SK-N-SH treated with all-trans-retinoic acid at 6 μM for 48 hours (cell line): ENCODE data around the gene IL18R1.

Source experiments
- ATAC-seq: fragments of 200-7000 bp; cut with Tn5 transposase; 3 replicates; pipeline ENCODE4 v1.9.1; 2020; ENCODE audit warnings: mild to moderate bottlenecking, moderate library complexity
- ARNTL ChIP-seq: fragments of 450-650 bp; formaldehyde crosslinking; IDR thresholded peaks from 2 replicates; pipeline ENCODE4 v1.5.0; 2020; ENCODE audit warnings: low read depth, mild to moderate bottlenecking, moderate library complexity, borderline replicate concordance
- BACH2 ChIP-seq: fragments of 250-450 bp; sonication (Bioruptor Pico); IDR thresholded peaks from 2 replicates; pipeline ENCODE4 v1.9.0; 2021; ENCODE audit warnings: mild to moderate bottlenecking, borderline replicate concordance
- CSDC2 ChIP-seq: fragments of 250-450 bp; sonication (Bioruptor Pico); IDR thresholded peaks from 2 replicates; pipeline ENCODE4 v1.5.0; 2020; ENCODE audit warnings: mild to moderate bottlenecking, moderate library complexity
- ESRRG ChIP-seq: fragments of 250-450 bp; sonication (Bioruptor Pico); IDR thresholded peaks from 2 replicates; pipeline ENCODE4 v1.6.1; 2021; ENCODE audit warnings: mild to moderate bottlenecking
- GLIS3 ChIP-seq: fragments of 250-450 bp; sonication (Bioruptor Pico); IDR thresholded peaks from 2 replicates; pipeline ENCODE4 v1.5.0; 2020; ENCODE audit warnings: mild to moderate bottlenecking, moderate library complexity
- ISL1 ChIP-seq: fragments of 250-450 bp; sonication (Bioruptor Pico); IDR thresholded peaks from 2 replicates; pipeline ENCODE4 v2.1.2; 2022; ENCODE audit warnings: mild to moderate bottlenecking, moderate library complexity
- OSR1 ChIP-seq: fragments of 250-450 bp; sonication (Bioruptor Pico); IDR thresholded peaks from 2 replicates; pipeline ENCODE4 v1.8.0; 2022; ENCODE audit warnings: moderate library complexity, mild to moderate bottlenecking, inconsistent platforms
- PPARA ChIP-seq: fragments of 250-450 bp; sonication (Bioruptor Pico); IDR thresholded peaks from 2 replicates; pipeline ENCODE4 v1.5.0; 2020; ENCODE audit warnings: mild to moderate bottlenecking, borderline replicate concordance
- RARB ChIP-seq: fragments of 250-450 bp; sonication (Bioruptor Pico); IDR thresholded peaks from 2 replicates; pipeline ENCODE4 v1.8.0; 2021; ENCODE audit warnings: mild to moderate bottlenecking, moderate library complexity
- SNAI2 ChIP-seq: fragments of 250-450 bp; sonication (Bioruptor Pico); IDR thresholded peaks from 2 replicates; pipeline ENCODE4 v1.5.0; 2020; ENCODE audit warnings: mild to moderate bottlenecking, moderate library complexity
- TOX ChIP-seq: fragments of 250-450 bp; sonication (Bioruptor Pico); IDR thresholded peaks from 2 replicates; pipeline ENCODE4 v1.8.0; 2021; ENCODE audit warnings: mild to moderate bottlenecking, moderate library complexity, borderline replicate concordance
- ZC3H10 ChIP-seq: fragments of 250-450 bp; sonication (Bioruptor Pico); IDR thresholded peaks from 2 replicates; pipeline ENCODE4 v1.5.1; 2021; ENCODE audit warnings: mild to moderate bottlenecking, moderate library complexity
- ZFP3 ChIP-seq: fragments of 250-450 bp; sonication (Bioruptor Pico); IDR thresholded peaks from 2 replicates; pipeline ENCODE4 v1.5.0; 2020; ENCODE audit warnings: mild to moderate bottlenecking, moderate library complexity
- ZFP30 ChIP-seq: fragments of 450-650 bp; formaldehyde crosslinking; IDR thresholded peaks from 2 replicates; pipeline ENCODE4 v1.5.0; 2022; ENCODE audit warnings: mild to moderate bottlenecking, moderate library complexity
- ZNF565 ChIP-seq: fragments of 450-650 bp; formaldehyde crosslinking; conservative IDR thresholded peaks from 2 replicates; pipeline ENCODE4 v1.5.0; 2020; ENCODE audit warnings: low read depth, mild to moderate bottlenecking, moderate library complexity
- ZNF70 ChIP-seq: fragments of 450-650 bp; formaldehyde crosslinking; IDR thresholded peaks from 2 replicates; pipeline ENCODE4 v1.5.0; 2020; ENCODE audit warnings: mild to moderate bottlenecking, moderate library complexity
- ZNF8 ChIP-seq: fragments of 450-650 bp; formaldehyde crosslinking; IDR thresholded peaks from 2 replicates; pipeline ENCODE4 v1.5.0; 2020; ENCODE audit warnings: mild to moderate bottlenecking, moderate library complexity
- TF ChIP-seq, protein P1 (sequence below): fragments of 250-450 bp; sonication (Bioruptor Pico); IDR thresholded peaks from 2 replicates; pipeline ENCODE4 v1.5.1; 2021; ENCODE audit warnings: mild to moderate bottlenecking, moderate library complexity
- TF ChIP-seq, protein P2 (sequence below): fragments of 250-450 bp; sonication (Bioruptor Pico); IDR thresholded peaks from 2 replicates; pipeline ENCODE4 v1.5.1; 2020; ENCODE audit warnings: low read depth, mild to moderate bottlenecking, moderate library complexity
- TF ChIP-seq, protein P3 (sequence below): fragments of 250-450 bp; sonication (Bioruptor Pico); IDR thresholded peaks from 2 replicates; pipeline ENCODE4 v1.8.0; 2021; ENCODE audit warnings: low read depth, mild to moderate bottlenecking, moderate library complexity, borderline replicate concordance
- TF ChIP-seq, protein P4 (sequence below): fragments of 250-450 bp; sonication (Bioruptor Pico); IDR thresholded peaks from 2 replicates; pipeline ENCODE4 v1.8.0; 2020; ENCODE audit warnings: mild to moderate bottlenecking, moderate library complexity, borderline replicate concordance

Gene IL18R1

DNA sequence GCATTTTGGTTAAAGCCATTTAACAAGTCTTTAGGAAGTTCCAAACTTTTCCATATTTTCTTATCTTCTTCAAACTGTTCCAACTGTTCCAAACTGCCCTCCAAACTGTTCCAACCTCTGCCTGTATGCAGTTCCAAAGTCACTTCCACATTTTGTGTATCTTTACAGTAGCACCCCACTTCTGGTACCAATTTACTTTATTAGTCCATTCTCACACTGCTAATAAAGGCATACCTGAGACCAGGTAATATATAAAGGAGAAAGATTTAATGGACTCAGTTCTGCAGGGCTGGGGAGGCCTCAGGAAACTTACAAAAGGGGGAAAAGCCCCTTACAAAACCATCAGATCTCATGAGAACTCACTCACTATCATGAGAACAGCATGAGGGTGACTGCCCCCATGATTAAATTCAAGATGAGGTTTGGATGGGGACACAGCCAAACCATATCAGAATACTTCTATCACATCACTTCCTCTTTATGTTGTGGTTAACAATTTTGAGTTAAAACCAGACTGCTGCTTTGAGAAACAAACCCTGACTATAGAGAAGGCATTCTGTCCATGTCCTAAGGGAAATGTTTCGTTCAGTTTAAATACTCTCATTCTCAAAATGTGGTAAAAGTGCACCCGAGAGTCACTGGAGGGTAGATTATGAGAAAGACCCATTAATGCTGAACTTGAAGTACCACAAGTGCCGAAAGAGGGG lies 11.0 kb downstream of the IL18R1 start:
- TF ChIP-seq ARNTL (no peak), ZNF8 (no peak), ZC3H10 (no peak), SNAI2 (no peak), OSR1 (CRISPR knock-in tag) (no peak), ESRRG (CRISPR knock-in tag) (no peak), TOX (CRISPR knock-in tag) (no peak), ISL1 (CRISPR knock-in tag) (no peak), ZNF565 (no peak)
- TF ChIP-seq, protein P1, sequence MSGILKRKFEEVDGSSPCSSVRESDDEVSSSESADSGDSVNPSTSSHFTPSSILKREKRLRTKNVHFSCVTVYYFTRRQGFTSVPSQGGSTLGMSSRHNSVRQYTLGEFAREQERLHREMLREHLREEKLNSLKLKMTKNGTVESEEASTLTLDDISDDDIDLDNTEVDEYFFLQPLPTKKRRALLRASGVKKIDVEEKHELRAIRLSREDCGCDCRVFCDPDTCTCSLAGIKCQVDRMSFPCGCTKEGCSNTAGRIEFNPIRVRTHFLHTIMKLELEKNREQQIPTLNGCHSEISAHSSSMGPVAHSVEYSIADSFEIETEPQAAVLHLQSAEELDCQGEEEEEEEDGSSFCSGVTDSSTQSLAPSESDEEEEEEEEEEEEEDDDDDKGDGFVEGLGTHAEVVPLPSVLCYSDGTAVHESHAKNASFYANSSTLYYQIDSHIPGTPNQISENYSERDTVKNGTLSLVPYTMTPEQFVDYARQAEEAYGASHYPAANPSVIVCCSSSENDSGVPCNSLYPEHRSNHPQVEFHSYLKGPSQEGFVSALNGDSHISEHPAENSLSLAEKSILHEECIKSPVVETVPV (CRISPR knock-in tag): no peak
- TF ChIP-seq, protein P2, sequence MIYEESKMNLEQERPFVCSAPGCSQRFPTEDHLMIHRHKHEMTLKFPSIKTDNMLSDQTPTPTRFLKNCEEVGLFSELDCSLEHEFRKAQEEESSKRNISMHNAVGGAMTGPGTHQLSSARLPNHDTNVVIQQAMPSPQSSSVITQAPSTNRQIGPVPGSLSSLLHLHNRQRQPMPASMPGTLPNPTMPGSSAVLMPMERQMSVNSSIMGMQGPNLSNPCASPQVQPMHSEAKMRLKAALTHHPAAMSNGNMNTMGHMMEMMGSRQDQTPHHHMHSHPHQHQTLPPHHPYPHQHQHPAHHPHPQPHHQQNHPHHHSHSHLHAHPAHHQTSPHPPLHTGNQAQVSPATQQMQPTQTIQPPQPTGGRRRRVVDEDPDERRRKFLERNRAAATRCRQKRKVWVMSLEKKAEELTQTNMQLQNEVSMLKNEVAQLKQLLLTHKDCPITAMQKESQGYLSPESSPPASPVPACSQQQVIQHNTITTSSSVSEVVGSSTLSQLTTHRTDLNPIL: no peak
- TF ChIP-seq, protein P3, sequence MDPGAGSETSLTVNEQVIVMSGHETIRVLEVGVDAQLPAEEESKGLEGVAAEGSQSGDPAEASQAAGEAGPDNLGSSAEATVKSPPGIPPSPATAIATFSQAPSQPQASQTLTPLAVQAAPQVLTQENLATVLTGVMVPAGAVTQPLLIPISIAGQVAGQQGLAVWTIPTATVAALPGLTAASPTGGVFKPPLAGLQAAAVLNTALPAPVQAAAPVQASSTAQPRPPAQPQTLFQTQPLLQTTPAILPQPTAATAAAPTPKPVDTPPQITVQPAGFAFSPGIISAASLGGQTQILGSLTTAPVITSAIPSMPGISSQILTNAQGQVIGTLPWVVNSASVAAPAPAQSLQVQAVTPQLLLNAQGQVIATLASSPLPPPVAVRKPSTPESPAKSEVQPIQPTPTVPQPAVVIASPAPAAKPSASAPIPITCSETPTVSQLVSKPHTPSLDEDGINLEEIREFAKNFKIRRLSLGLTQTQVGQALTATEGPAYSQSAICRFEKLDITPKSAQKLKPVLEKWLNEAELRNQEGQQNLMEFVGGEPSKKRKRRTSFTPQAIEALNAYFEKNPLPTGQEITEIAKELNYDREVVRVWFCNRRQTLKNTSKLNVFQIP (CRISPR knock-in tag): no peak
- TF ChIP-seq, protein P4, sequence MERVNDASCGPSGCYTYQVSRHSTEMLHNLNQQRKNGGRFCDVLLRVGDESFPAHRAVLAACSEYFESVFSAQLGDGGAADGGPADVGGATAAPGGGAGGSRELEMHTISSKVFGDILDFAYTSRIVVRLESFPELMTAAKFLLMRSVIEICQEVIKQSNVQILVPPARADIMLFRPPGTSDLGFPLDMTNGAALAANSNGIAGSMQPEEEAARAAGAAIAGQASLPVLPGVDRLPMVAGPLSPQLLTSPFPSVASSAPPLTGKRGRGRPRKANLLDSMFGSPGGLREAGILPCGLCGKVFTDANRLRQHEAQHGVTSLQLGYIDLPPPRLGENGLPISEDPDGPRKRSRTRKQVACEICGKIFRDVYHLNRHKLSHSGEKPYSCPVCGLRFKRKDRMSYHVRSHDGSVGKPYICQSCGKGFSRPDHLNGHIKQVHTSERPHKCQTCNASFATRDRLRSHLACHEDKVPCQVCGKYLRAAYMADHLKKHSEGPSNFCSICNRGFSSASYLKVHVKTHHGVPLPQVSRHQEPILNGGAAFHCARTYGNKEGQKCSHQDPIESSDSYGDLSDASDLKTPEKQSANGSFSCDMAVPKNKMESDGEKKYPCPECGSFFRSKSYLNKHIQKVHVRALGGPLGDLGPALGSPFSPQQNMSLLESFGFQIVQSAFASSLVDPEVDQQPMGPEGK (CRISPR knock-in tag): no peak
- no peak for ATAC-seq

DNA sequence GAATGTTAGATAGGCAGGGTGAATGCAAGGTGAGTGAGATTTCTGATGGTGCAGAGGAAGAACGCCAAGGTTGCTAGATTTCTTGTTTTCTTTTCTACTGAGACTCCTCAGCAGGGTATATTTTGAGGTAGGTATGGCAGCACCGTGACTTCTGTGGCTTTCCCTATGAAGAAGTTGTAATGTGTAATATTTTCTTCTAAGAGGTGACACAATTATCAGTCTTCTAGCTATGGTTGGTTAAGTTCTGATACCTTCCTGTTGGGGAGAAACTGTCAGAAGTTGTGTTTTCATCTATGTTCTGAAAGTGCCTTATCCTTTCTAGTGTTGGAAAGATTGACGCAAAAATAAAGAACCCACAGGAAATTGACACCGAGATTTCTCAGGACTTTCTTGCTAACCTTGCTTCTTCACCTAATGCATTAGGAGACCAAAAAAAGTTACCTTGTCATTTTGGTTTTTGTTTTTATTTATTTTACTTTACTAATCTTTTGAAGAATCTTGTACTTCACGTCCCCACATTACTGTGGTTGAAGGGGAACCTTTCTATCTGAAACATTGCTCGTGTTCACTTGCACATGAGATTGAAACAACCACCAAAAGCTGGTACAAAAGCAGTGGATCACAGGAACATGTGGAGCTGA lies 11.9 kb downstream of the IL18R1 start:
- no peak for ATAC-seq
- TF ChIP-seq CSDC2 (CRISPR knock-in tag) (no peak), ISL1 (CRISPR knock-in tag) (no peak), ZFP3 (CRISPR knock-in tag) (no peak), PPARA (CRISPR knock-in tag) (no peak), BACH2 (CRISPR knock-in tag) (no peak)

DNA sequence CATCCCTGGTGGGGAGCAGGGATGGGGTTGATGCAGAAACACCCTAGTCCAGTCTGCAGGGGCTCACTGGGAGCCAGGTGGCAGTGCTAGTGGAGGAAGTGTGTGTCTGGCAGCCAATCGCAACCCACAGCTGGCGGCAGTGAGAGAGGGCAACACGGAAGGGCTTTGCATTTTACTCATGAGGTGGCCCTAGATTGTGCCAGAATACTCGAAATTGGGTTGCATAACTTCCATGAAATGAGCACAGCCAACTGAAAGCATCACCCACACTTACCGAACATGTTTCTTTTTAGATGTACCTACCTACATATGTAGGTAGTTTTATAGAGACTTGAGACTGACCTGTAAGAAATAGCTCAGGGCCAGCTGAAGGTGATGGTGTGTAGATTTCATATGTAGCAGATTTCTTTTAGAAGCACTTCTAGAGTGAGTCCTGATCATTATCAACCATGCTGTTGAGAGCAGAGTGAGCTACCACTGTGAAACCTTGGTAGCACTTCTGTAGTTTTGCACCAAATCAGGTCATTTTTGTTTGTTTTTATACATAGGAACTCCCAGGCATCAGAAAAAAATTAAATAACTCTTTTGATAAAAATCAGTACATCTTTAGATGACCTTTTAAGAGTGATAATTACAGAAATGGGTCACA lies 13.0 kb downstream of the IL18R1 start:
- TF ChIP-seq, protein P2: no peak
- TF ChIP-seq ZNF8: no peak
- no peak for TF ChIP-seq GLIS3
- TF ChIP-seq ZNF70 (CRISPR knock-in tag): no peak
- no peak for TF ChIP-seq TOX (CRISPR knock-in tag)

DNA sequence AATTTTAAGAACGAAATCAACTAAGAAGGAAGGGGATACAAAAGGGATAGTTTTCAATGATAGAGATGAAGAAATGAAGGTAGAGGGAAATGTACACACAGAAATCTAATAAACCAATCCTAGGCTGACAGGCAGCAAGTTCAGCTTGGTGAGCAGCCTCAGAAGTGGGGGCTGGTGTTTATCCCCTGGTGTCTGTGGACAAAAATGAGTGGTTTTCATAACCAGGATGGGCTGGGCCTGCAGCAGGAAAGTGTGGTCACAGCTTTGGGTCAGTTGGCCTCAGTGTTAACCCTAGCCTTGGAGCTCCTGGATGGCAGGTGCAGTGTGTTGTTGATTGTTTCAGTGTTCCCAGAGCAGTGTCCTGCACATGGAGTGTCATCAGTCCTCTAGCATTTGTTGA lies 14.3 kb downstream of the IL18R1 start:
- no peak for ATAC-seq
- TF ChIP-seq SNAI2 (no peak), ISL1 (CRISPR knock-in tag) (no peak), BACH2 (CRISPR knock-in tag) (no peak), ZNF8 (no peak), ZNF70 (CRISPR knock-in tag) (no peak), TOX (CRISPR knock-in tag) (no peak), ZC3H10 (no peak), ZFP3 (CRISPR knock-in tag) (no peak), RARB (no peak), GLIS3 (no peak), ZFP30 (no peak), OSR1 (CRISPR knock-in tag) (no peak)
- TF ChIP-seq, protein P1 (CRISPR knock-in tag): no peak
- TF ChIP-seq, protein P2: no peak
- TF ChIP-seq, protein P4 (CRISPR knock-in tag): no peak

More for the DNA sequence above, 13.0 kb downstream of the IL18R1 start:
- ATAC-seq: no peak
